Stimulated activated CD4-positive, alpha-beta T cell treated with anti-CD3 and anti-CD28 coated beads, Interleukin-1b, Interleukin-23, amount 100 ng/mL, for 1 hour (primary cell): Measurements from ENCODE around the gene ATXN7L2.
"Not testable (repeated sequence)": the region's sequence is repeated elsewhere in the genome, so short reads cannot be mapped to it uniquely, and the experiment has no call there.

ENCODE experiments used
- DNase-seq, 2 donors: peaks; one replicate each; pipeline ENCODE4 v3.0.0-alpha.2; 2020; ENCODE audit warnings: low read depth in 2 of 2

ATXN7L2 gene, protein sequence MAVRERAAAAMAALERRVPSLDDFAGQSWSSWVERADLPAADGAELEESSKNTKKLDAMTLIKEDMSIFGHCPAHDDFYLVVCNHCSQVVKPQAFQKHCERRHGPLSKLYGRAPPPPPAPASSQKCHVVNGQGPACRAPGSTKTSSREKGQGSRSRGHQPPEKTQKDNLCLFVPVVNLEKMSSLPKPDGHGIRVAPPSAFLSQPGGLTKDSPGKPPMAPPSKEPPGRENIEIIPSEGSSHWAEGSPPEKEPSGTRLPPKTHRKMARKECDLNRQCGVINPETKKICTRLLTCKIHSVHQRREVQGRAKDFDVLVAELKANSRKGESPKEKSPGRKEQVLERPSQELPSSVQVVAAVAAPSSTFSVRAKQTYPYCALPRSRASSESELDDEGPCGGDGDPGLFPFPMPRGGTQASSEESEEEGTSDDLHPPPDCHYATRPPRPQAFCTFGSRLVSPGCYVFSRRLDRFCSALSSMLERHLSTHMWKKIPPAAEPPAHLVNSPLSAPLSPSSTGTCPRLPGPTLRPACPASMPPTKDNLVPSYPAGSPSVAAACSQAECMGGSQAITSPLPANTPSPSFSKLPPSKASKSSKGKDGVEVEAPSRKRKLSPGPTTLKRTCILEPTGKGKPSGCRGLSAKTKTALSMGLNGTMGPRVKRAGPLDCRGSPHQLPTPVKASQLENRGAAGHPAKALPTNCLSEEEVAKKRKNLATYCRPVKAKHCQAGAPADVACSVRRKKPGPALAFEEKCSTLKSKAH

DNA sequence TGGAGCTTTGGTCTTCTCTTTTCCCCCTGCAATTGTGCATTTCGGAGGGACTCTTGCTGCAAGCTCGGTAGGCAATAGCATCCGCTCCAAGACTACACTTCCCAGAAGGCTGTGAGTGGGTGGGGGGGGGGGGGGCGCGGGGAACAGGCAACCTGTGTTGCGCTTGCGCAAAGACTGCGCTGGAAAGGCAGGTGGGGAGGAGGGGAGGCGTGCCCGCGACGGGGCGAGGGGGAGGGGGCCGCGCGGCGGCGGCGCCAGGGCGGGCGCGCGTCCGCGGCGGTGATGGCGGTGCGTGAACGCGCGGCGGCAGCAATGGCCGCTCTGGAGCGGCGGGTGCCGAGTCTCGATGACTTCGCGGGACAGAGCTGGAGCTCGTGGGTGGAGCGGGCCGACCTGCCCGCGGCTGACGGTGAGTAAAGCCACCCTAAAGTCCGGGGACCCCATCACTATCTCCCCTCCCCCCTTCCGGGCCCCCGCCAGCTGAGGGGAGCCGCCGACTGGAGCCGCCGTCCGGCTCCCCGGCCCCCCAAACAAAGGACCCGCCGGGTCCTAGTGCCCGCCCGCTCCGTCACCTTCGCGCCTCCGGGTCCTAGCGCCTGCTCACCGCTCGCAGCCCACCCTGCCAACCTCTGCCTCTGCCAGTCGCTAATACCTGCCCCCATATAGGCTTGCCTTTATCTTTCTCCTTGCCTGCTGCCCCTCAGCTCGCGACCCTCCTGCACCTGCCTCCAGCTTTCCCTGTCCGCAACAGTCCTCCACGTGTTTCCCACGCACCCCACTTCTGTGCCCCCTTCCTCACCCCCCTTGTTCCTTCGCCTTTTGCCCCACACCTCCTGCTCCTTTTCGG is at the start of gene ATXN7L2:
TSS of gene ATXN7L2 (plus strand) at position 234 of the 847 bp plus-strand sequence. CDS start at position 283, 49 bp downstream.
- DNase-seq: peak; percentile 81 to 85

DNA sequence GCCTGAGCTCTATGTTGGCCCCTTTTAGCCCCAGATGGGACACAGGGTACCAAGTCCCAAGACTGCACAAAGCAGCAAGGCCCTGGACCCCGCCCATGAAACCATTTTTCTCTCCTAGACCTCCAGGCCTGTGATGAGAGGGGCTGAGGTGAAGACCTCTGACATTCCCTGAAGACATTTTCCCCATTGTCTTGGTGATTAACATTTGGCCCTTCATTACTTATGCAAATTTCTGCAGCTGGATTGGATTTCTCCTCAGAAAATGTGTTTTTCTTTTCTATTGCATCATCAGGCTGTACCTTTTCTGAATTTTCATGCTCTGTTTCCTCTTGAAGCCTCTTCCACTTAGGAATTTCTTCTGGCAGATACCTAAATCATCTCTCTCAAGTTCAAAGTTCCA is 49.2 kb upstream of the ATXN7L2 start:
- DNase-seq: no peak

DNA sequence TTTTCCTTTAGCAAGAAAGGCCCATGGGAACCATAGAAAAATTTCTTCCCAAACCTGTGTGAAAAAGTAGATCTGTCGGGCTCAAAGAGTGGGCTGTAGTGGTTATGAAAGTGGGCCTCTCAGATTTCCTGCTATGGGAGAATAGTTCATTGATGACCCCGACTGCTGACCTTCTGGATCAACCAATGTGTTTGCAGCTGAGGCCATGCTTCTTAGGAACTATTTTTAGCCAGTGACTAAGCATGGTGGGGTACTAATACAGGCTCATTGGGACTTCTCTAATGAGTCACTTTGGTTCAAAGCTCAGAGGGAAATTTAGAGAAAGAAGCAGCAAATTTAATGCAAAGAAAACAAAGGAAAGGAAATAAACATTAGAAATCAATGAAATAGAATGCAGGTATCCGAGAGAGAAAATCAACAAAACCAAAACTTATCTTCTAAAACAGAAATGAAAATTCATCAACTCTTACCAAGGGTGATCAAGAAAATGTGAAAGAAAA is 44.9 kb upstream of the ATXN7L2 start:
- DNase-seq: no peak

DNA sequence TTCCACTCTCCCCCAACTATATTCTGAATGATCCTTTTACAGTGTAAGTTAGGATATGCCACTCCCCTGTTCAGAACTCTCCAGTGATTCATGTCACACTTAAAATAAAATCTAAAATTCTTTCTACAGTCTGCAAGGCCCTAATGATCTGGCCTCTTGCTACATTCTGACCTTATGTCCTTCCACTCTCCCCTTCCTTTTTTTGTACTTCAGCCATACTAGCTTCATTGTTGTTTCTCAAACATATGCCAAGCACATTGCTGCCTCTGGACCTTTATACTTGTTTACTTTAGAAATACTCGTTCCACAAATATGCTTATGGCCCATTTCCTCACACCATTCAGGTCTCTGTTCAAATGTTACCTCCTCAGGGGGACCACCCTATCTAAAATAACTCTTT is 42.6 kb upstream of the ATXN7L2 start:
- no peak for DNase-seq

DNA sequence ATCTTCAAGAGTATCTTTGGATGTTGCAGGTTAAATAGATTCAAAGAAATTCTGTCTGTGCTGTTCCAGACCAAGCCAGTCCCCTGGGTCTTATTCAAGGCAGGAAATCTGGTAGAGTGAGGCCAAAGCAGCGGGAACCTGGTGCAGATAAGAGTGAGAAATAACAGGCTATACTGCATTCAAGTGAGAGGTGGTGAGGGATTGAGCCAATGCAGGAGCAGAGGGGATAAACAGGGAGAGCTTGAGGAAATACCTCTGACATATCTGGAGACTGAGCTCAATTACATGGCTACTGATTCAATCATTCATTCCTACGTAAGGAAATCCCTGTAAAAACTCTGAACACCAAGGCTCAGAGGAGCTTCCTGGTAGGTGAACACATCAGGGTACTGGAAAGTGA is 40.2 kb upstream of the ATXN7L2 start:
- DNase-seq: no peak

DNA sequence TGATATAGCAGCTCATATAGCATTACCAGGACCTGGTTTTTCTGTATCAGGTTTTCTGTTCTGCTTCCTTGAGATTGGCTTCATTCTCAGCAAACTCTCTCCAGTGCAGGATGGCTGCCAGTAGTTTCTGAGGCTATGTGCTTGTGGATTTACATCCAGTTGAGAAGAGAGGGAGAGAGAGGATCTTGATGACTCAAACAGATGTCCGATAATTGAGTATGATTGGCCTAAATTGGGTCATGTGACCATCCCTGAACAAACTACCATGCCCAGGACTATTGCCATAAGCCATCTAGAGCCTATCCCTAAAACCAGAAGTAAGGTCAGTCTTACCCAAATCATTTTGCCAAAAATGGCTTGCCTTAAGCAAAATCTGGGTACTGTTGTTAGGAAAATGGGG is 39.4 kb upstream of the ATXN7L2 start:
- DNase-seq: no peak

DNA sequence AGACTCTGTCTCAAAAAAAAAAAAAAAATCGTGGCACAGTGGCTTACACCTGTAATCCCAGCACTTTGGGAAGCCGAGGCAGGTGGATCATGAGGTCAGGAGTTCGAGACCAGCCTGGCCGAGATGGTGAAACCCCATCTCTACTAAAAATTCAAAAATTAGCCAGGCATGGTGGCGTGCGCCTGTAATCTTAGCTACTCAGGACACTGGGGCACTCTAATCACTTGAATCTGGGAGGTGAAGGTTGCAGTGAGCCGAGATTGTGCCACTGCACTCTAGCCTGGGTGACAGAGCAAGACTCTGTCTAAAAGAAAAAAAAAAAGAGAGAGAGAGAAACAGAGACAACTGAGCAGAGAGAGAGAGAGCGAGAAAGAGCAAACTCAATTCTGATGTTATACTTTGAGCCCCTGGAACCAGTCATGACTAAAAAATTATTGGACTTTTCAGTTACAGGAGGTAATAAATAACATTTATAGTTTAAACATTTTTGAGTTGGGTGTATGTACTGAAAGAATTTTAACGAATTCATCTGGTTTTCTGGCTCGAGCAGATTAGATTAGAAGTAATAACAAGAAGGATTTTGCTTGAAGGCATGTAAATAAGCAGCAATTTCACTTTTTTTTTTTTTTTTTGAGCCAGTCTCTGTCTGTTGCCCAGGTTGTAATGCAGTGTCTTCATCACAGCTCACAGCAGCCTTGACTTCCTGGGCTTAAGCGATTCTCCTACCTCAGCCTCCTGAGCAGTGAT is 37.6 kb upstream of the ATXN7L2 start:
- not testable (repeated sequence) for DNase-seq

DNA sequence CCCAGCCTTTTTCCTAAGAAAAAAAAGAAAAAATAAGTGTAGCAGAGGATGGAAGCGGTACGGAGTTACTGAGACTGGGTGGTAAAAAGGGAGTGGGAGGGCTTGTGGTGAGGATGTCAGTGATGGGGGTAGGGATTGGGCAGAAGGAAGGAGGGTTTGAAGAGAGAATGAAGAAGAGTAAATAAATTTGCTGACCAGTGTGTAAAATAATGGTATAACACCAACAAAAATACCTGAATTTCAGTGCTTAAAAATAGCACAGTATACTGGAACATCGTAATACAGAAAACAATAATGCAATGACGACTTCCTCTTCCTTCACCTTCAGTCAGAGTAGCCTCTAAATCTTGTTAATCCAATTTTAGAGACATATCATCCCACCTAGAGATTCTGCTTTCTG is 36.2 kb upstream of the ATXN7L2 start:
- DNase-seq: no peak

DNA sequence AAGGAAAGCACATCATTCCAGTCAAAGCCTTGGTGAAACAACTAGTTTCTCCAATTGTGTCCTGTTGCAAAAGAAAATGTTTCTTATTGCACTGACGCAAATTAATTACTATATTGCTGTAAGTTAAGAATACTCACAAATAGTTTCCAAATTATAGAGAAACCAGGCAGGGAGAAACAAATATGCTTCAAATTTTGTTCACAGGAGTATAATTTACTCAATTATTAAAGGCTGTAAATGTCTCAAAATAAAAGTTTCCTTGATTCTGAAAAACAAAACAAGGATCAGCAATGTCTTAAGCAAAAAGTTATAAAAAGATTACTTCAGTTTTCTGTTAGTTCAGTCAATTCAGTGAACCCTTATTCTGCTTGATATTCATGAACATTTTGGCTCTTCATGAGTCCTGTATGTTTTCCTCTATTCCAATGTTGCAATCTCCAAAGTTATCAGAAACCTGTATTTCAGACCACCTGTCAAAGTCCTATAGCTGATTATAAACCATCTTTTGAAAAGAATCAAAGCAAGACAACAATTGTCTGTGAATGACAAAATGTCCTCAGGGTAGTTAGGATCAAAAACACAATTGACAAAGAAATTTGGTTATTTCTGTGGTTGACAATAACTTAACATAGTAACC is 29.1 kb upstream of the ATXN7L2 start:
- no peak for DNase-seq

DNA sequence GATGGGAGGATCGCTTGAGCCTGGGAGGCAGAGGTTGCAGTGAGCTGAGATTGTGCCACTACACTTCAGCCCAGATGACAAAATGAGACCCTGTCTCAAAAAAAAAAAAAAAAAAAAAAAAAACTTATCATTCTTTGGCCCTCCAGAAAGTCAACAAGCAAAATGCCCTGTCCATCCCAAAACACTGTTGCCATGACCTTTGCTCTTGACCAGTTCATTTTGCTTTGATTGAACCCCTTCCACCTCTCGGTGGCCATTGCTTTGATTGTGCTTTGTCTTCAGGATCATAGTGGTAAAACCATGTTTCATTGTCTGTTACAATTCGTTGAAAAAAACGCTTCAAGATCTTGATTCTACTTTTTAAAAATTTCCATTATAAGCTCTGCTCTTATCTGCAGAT is 25.9 kb upstream of the ATXN7L2 start:
- DNase-seq: no peak

DNA sequence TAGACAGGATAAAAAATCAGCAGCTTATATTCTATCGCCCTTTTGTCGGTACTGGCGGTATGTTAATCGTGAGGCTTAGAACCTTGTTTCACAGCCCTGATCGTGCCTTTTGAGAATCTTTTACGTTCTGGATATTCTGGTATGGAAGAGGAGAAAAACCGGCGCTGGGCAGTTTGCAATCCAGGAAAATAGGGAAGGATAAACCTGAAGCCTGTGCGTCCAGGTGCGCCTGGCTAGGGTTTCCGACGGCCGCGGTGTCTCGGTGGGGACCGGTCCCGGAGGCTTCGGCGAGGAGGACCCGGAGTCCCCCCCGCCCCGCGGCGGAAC is 17.6 kb upstream of the ATXN7L2 start:
- DNase-seq: no peak

DNA sequence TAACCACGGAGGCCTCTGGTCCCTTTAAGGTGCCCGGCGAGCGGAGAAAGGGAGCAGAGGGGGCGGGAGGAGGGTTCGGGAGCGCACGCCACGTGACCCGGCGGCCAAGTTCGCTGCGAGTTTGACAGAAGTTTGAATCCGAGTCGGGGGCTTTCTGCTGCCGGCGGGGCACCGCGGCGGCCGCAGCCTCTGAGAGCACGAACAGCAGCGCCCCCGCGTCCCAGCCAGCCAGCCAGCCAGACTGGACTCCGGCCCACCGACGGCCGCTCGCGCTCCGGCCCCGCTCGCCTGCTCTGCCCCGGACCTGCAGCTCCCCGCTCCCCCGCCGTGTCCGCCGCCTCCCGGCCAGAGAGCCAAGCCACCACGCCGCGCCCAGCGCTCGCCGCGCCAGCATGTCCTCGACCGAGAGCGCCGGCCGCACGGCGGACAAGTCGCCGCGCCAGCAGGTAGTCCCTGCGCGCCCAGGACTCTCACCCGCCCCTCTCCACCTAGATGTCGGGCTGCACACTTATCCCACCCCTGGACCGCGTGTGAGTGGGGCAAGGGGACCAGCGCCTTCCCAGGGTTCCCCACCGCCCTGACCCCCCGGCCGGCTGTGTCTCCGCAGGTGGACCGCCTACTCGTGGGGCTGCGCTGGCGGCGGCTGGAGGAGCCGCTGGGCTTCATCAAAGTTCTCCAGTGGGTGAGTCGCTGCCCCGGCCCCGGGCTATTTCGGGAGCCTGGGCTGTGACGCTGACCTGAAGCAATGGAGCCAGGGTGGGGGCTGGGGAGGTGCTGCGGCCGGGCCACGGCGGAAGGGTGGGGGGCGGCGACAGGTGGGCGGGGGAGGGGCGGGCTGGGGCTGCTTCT is 17.0 kb upstream of the ATXN7L2 start, which contains the start of gene SYPL2:
TSS of gene SYPL2 (plus strand) at position 95 of the 849 bp plus-strand sequence. CDS start at position 393, 298 bp downstream.
- no peak for DNase-seq

DNA sequence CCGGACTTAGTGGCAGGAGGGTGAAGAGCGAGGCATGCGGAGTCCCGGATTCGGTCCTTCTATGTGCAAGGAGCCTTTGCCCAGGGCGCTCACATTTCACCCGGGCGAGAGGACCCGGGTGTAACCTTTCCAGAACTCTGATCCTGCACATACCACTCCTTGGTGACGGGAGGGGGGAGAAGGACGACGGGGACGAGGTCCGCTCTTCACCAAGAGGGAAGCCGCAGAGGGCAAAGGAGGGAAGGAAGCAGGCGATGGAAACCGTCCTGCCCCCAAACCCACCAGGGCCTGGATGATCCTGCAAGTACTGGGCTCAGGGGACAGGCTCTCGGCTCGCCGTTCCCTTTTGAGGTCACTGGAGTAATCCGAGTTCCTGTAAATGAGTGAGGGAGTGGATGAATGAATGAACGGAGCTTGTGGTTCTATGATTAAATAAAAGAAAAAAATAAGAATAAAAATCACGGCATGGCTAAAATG is 16.4 kb upstream of the ATXN7L2 start:
- DNase-seq: no peak

DNA sequence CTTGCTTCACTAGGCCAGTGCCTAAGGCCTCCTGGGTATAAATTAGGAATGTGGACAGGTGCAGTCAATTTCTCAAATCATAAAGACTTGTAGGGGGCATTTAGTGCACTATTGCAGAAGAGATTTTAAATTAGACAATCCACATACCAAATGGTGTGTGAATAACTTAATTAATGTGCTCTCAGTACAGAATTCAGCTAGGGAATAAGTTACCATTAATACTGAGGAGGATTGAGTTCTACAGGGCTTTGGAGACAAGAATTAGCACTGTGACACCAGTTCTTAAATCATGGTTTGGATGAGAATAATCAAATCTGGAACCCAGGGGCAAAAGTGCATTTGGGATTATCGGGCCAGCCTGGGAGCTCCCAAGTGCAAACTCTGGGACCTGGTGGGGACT is 15.6 kb upstream of the ATXN7L2 start:
- DNase-seq: no peak

DNA sequence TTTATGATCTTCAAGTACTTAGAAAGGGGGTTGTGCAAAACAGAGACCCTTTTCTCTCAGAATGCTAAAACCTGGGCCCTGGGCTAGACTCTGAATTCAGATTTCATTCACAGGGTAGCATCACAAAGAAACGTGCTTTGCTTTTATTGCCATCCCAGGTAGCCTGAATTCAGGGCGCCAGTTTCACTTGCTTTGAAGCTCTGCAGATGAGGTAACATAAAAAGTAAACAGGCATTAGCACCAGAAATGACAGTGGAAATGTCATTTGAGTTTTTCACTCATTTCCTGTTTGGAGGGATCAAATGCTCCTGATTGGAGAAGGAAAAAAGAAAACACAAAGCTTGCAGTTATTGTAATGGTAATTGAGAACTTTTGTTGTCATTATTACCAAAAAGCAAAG is 14.8 kb upstream of the ATXN7L2 start:
- DNase-seq: no peak

DNA sequence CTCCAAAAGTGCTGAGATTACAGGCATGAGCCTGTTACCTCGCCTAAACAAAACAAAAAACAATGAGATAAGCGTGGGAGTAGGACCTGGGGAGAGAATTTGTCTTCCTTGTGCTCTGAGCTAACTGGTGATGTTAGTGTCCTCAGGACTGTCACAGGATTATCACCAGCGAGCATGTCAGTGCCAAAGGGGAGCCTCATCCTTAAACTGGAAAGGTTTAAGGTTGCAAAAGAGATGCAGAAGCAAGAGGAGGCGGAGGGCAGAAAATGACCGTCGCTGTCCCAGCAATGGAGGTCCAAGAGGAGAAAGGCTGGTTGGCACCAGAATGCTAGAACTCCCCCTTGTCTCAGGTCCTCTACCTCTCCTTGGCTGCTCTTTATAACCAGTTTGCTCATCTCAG is 13.5 kb upstream of the ATXN7L2 start:
- no peak for DNase-seq

DNA sequence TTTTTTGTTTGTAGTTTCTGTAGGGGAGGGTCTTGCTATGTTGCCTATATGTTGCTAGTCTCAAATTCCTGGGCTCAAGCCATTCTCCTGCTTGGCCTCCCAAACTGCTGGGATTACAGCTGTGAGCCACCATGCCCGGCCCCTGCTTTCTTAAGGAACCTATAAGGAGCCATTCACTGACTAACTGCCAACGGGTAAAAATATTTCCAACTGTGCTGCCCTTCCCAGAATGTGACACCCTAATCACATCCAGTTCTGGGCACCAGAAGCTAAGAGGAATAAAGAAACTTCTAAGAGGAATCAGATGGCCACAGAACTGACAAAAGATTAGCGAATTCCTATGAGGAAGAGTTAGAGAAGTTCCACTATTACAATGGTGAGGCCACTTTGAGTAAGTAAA is 10.9 kb upstream of the ATXN7L2 start:
- no peak for DNase-seq

DNA sequence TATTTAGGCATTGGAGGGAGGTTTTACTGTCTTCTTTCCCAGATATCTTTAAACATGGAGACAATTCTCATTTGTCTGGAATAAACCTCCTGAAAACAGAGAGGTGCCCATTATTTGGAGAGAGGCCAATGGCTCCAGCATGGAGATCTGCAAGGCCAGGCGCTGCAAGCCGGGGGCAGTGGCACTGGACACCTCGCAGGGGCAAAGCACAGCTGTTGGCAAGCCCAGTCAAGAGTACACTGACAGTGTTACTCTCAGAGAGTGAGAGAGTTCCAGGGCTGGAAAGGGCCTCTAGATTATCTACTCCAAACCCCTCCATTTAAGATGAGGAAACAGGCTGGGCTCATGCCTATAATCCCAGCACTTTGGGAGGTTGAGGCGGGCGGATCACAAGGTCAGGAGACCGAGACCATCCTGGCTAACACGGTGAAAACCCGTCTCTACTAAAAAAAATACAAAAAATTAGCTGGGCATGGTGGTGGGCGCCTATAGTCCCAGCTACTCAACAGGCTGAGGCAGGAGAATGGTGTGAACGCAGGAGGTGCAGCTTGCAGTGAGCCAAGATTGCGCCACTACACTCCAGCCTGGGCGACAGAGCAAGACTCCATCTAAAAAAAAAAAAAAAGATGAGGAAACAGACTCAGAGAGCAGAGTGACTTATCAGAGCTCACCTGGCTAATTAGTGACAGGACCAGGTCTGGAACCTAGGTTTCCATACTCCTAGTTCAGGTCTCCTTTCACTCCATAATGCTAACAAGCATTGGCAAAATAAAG is 10.2 kb upstream of the ATXN7L2 start:
- not testable (repeated sequence) for DNase-seq

DNA sequence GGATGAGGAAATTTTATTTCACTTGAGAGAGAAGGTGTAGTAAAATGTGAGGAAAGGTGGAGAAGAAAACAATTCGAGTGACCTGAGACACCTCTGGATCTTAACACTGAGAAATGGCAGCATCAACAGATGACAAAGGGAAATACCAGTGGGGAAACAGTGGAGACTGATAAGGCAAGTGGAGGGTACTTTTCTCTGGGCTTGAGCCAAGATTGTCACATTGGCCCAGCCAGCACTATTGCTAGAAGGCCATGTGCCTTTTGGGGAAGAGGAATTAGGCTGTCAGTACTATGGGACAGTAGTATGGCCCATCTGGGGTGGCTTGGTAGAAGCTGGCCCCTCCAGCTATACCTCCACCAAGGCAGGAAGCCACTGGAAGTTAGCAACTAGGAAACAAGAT is 9.0 kb upstream of the ATXN7L2 start:
- no peak for DNase-seq
